Tibial nerve (tissue), 4 donors: ENCODE measurements around the gene SPATA32. TPM values are rescaled to one million over a fixed set of nuclear protein-coding genes. Genes with fewer than 3 reads are reported as not detected.

Experiments used
- DNase-seq, 2 donors: peaks; one replicate each; pipeline ENCODE4 v3.0.0-alpha.2; 2019; ENCODE audit warnings: low spot score in 2 of 2
- H3K27ac ChIP-seq, 4 donors: fragments of 200-600 bp; sonication (generic) in 3 of 4; one replicate each; pipeline ENCODE4 v1.5.1; 2017 to 2019; ENCODE audit warnings: mild to moderate bottlenecking in 1 of 4
- H3K27me3 ChIP-seq, 2 donors: fragments of 200-600 bp; sonication (generic) in 1 of 2; one replicate each; pipeline versions ENCODE4 v1.5.1 to v1.6.0; 2017 to 2019
- H3K36me3 ChIP-seq, 3 donors: fragments of 200-600 bp; sonication (generic); one replicate each; pipeline ENCODE4 v1.5.1; 2018 to 2019
- H3K4me1 ChIP-seq, 4 donors: fragments of 200-600 bp; sonication (generic) in 3 of 4; one replicate each; pipeline ENCODE4 v1.5.1; 2017 to 2019
- H3K4me3 ChIP-seq, 4 donors: fragments of 200-600 bp; sonication (generic) in 3 of 4; one replicate each; pipeline ENCODE4 v1.5.1; 2017 to 2019; ENCODE audit warnings: mild to moderate bottlenecking in 1 of 4, moderate library complexity in 1 of 4
- H3K9me3 ChIP-seq, 4 donors: fragments of 200-600 bp; sonication (generic) in 3 of 4; one replicate each; pipeline ENCODE4 v1.5.1; 2017 to 2019
- CTCF ChIP-seq, 5 experiments: fragments of 200-600 bp in 3 of 5; fragments of 450-650 bp in 2 of 5; sonication (generic) in 3 of 5; IDR thresholded peaks; one replicate each; pipeline ENCODE4 v1.5.1; 2016 to 2019; ENCODE audit warnings: antibody characterized with exemption in 5 of 5, mild to moderate bottlenecking in 3 of 5, moderate library complexity in 2 of 5
- EP300 ChIP-seq, 2 donors: sonication (generic); formaldehyde crosslinking; IDR thresholded peaks; one replicate each; pipeline ENCODE4 v1.6.1; 2017; ENCODE audit warnings: antibody characterized with exemption in 2 of 2, mild to moderate bottlenecking in 1 of 2
- POLR2A ChIP-seq, 2 donors: fragments of 450-650 bp; IDR thresholded peaks; one replicate each; pipeline ENCODE4 v1.6.1; 2017; ENCODE audit warnings: antibody characterized with exemption in 2 of 2, mild to moderate bottlenecking in 2 of 2, moderate library complexity in 2 of 2
- WGBS, 2 donors: methylation state at CpG; one replicate each; pipeline ENCODE4 v1.1.5; 2018; 5-methylcytosine and 5-hydroxymethylcytosine counted together
- total RNA-seq, 4 donors: library from RNA; depleted of rRNA; stranded (reverse); fragments of >200 nt; gene quantifications; one replicate each; pipeline ENCODE4 v1.1.0, GENCODE V29; 2016

Gene SPATA32
- total RNA-seq, 4 donors from 2014 or later, result not detected

GRCh38 chr17:45289301-45290268, 27.7 kb upstream of the SPATA32 start:
- 79 to 81% methylated on average over 15 of the region's 15 CpGs for WGBS, 2 donors
- peaks cover 0 to 67% (median 34%) of the 10 kb centered on the region in 4 donors for H3K4me1 ChIP-seq
- H3K36me3 ChIP-seq, result peaks cover 0 to 59% (median 28%) of the 10 kb centered on the region in 3 donors
- TF ChIP-seq EP300 (IDR thresholded peaks at IDR 0.05) (no peak), CTCF (IDR thresholded peaks at IDR 0.05) (no peak), POLR2A (IDR thresholded peaks at IDR 0.05) (no peak)
- H3K27ac ChIP-seq, result peak overlapping the region in 1 of 4 donors; percentile 35
- no peaks in the 10 kb centered on the region for H3K27me3 ChIP-seq
- H3K4me3 ChIP-seq, result no peak overlapping the region
- no peaks in the 10 kb centered on the region for H3K9me3 ChIP-seq
- no peak for DNase-seq

DNA sequence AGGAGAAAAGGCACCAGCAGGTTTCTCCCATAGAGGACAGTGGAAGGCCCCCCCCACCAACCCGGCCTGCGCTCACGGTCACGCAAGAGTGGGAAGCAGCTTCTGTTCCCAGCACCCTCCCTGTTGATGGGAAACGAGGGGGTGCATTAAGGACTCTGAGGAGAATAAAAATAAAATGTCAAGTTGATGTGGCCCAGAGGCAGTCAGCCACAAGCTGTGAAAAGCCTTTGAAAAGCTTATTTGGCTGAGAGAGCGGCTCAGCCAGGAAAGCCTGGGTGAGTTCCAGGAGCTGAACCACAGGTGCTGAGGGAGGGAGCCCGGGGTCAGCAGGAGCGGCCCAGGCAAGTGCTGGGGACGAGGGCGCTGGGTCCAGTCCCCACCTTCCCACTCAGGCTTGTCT, 26.9 kb upstream of the SPATA32 start:
- H3K9me3 ChIP-seq, result no peaks in the 10 kb centered on the region
- TF ChIP-seq POLR2A (IDR thresholded peaks at IDR 0.05) (no peak), CTCF (IDR thresholded peaks at IDR 0.05) (no peak), EP300 (IDR thresholded peaks at IDR 0.05) (no peak)
- WGBS, 2 donors, result 76 to 78% methylated on average over 10 of the region's 10 CpGs
- no peaks in the 10 kb centered on the region for H3K27me3 ChIP-seq
- H3K4me1 ChIP-seq, result peaks cover 0 to 59% (median 27%) of the 10 kb centered on the region in 4 donors
- no peak overlapping the region for H3K27ac ChIP-seq
- no peak overlapping the region for H3K4me3 ChIP-seq
- H3K36me3 ChIP-seq, result peaks cover 0 to 66% (median 32%) of the 10 kb centered on the region in 3 donors
- DNase-seq, result no peak

DNA sequence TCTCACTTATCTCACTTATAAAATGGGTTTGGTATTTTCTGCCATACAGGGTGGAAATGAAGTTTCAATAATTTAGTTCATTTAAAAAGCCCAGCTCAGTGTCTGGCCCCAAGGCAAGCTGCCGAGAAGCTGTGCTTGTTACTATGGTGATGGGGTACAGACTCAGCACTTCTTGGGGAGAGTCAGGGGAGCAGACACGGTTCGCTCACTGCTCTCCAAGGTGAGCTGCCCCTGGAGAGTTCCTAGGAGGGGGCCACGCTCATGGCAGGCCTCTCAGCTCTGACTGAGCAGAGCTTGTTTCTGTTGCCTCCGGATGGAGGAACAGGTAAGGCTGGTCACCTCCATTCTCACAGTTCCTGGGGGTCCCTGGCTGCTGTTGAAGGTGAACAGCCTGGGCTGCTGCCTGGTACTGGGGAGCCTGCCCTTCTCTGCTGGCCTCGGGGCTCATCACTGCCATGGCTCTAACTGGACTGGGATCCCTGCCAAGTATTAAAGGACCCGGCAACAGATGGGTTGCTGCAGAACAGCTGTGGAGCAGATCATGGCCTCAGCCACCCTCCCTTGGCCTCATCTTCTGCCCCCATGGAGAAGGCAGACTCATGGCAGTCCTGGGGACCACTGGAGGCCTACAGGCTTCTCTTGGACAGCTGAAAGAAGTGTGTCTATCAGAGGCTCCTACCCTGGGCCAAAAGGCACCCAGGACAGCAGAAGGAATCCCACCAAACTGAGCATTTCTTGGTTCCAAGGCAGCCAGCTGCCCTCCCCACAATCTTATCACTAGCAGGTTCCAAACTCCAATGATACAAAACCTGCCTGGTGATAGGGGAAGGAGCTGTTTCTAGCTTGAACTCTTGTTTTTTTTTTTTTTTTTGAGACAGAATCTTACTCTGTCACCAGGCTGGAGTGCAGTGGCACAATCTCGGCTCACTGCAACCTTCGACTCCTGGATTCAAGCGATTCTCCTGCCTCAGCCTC, 25.9 kb upstream of the SPATA32 start:
- DNase-seq, result no peak
- no peaks in the 10 kb centered on the region for H3K27me3 ChIP-seq
- WGBS, 2 donors, result 68 to 71% methylated on average over 10 of the region's 10 CpGs
- TF ChIP-seq CTCF (IDR thresholded peaks at IDR 0.05), result no peak
- no peak for TF ChIP-seq POLR2A (IDR thresholded peaks at IDR 0.05)
- TF ChIP-seq EP300 (IDR thresholded peaks at IDR 0.05), result no peak
- H3K4me1 ChIP-seq, result peaks cover 0 to 49% (median 16%) of the 10 kb centered on the region in 4 donors
- H3K36me3 ChIP-seq, result peaks cover 0 to 77% (median 40%) of the 10 kb centered on the region in 3 donors
- H3K4me3 ChIP-seq, result no peak overlapping the region
- H3K9me3 ChIP-seq, result no peaks in the 10 kb centered on the region
- no peak overlapping the region for H3K27ac ChIP-seq

GRCh38 chr17:45286286-45286685, 24.4 kb upstream of the SPATA32 start:
- no peak for TF ChIP-seq EP300 (IDR thresholded peaks at IDR 0.05)
- TF ChIP-seq POLR2A (IDR thresholded peaks at IDR 0.05), result no peak
- no peak for TF ChIP-seq CTCF (IDR thresholded peaks at IDR 0.05)
- Histone ChIP-seq H3K27ac (no peak overlapping the region), H3K9me3 (no peaks in the 10 kb centered on the region), H3K27me3 (no peaks in the 10 kb centered on the region), H3K4me1 (peaks cover 0 to 34% (median 1%) of the 10 kb centered on the region in 4 donors), H3K4me3 (no peak overlapping the region), H3K36me3 (peaks cover 0 to 87% (median 44%) of the 10 kb centered on the region in 3 donors)
- WGBS, 2 donors, result 93 to 97% methylated on average over 3 to 5 of the region's 5 CpGs
- no peak for DNase-seq
